Subcutaneous adipose tissue (tissue), 4 donors: ENCODE results near the gene SCAF8. TPM values are rescaled to one million over a fixed set of nuclear protein-coding genes. Genes with fewer than 3 reads are reported as not detected.

Experiments
- total RNA-seq, 4 donors: library from RNA; depleted of rRNA; stranded (reverse); fragments of >200 nt; gene quantifications; one replicate each; pipeline ENCODE4 v1.1.0, GENCODE V29; 2016
- TF ChIP-seq, protein P1 (sequence below): fragments of 450-650 bp; IDR thresholded peaks from one replicate; pipeline ENCODE4 v1.5.1; 2016; ENCODE audit warnings: low read depth, mild to moderate bottlenecking, control low read depth, antibody characterized with exemption, moderate library complexity

Gene SCAF8
- total RNA-seq, 4 donors from 2014 or later: 31.1 to 42.9 (median 38.2) TPM

DNA sequence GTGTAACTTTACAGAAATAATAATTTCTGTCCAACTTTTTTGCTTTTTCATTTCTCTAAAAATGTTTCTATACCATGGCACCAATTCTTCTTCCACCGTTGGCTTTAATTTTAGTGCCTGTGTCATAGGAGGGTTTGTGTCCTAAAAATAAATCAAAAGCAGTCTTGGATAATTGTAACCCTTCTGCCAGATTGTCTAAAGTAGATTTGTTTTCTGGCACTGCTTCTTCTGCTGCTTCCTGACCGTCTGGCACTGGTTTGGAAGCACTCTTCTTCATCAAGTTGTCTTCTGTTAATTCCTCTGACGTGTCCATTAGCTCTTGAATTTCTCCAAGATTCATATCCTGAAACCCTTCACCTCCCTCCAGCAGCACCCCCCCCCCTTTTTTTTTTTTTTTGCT lies 33.1 kb downstream of the SCAF8 start:
- TF ChIP-seq, protein P1, sequence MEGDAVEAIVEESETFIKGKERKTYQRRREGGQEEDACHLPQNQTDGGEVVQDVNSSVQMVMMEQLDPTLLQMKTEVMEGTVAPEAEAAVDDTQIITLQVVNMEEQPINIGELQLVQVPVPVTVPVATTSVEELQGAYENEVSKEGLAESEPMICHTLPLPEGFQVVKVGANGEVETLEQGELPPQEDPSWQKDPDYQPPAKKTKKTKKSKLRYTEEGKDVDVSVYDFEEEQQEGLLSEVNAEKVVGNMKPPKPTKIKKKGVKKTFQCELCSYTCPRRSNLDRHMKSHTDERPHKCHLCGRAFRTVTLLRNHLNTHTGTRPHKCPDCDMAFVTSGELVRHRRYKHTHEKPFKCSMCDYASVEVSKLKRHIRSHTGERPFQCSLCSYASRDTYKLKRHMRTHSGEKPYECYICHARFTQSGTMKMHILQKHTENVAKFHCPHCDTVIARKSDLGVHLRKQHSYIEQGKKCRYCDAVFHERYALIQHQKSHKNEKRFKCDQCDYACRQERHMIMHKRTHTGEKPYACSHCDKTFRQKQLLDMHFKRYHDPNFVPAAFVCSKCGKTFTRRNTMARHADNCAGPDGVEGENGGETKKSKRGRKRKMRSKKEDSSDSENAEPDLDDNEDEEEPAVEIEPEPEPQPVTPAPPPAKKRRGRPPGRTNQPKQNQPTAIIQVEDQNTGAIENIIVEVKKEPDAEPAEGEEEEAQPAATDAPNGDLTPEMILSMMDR: no peak

DNA sequence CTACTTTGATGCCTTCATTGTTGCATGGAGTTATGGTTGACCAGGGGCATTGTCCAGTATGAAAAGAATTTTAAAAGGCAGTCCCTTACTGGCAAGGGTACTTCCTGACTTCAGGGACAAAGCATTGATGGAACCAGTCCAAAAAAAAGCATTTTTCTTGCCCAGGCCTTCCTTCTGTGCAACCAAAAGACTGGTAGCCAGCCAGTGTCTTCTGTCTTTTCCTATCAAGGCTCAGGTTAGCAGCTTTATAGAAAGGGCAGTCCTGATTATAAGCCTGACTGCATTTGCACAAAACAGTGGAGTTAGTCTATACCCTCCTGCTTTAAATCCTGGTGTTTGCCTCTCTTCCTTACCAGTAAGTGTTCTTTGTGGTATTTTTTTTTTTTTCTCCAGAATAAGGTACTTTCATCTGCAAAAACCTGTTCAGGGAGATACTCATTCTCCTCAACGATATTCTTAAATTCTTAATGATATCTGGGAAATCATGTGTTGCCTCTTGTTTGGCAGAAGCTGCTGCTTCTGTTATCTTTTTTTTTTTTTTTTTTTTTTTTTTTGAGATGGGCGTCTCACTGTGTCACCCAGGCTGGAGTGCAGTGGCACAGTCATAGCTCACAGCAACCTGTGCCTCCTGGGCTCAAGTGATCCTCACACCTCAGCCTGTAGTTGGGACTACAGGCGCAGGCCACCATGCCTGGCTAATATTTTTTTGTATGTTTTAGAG lies 33.9 kb downstream of the SCAF8 start:
- TF ChIP-seq, protein P1: no peak

DNA sequence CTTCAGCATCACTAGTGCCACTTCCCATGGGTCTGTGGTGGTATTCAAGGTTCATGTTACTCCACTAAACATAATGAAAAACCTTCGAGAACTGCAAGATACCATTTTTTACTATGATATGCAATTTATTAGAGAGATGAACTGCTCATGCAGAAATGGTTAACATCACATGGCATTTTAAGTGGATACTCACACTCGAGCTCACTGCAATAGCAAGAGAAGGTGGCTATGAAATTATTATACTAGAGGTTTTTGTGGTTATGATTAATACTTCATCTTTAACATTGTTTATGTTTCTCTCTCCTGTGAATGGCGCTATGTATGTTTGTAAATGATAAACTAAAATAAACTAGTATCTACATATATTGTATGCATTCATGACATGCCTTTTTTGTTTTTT lies 35.1 kb downstream of the SCAF8 start:
- TF ChIP-seq, protein P1: no peak

DNA sequence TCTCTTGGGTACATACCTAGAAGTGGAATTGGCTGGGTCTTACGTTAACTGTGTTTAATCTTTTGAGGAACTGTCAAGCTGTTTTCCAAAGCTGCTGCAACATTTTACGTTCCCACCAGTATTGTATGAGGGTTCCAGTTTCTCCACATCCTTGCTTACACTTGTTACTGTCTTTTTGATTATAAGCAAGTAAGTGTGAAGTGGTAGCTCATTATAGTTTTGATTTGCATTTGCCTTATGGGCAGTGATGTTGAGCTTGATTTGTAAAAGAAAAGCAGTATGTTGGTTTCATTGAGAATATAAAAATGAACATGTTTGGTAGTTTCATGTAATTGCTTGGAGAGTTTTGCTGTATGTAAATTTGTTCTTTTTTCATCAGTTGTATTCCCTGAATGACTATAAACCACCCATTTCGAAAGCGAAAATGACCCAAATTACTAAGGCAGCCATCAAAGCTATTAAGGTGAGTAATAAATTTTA lies 40.4 kb downstream of the SCAF8 start:
- TF ChIP-seq, protein P1: no peak

DNA sequence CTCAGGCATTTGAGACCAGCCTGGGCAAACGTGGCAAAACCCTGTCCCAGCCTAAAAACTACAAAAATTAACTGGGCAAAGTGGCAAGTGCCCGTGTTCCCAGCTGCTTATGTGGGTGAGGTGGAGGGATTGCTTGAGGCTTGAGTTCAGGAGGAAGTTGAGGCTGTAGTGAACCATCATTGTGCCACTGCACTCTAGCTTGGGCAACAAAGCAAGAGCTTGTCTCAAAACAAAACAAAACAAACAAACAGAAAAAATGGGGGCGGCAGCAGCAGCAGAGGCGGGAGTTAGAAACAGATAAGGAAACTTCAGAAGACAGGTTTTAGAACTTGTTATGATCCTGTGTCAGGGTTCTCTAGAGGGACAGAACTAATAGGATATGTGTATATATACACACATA lies 49.0 kb downstream of the SCAF8 start:
- TF ChIP-seq, protein P1: no peak

DNA sequence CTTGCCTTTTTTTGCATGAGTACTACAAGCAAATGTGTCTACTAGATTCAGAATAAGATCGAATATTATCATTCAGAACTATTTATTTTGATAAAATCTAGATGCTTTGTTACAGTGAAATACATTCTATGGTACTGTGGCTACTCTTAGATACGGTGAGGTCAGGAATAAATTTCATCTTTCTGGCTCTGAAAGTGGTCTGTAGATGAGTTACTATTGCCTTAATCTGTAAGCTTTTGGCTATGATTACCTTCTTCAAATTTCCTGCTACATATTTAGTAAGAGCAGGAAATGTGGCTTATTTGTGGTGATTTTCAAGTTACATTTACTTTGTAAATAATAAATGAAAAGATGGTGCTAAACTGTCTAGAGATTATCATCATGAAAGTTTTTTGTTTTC lies 50.0 kb downstream of the SCAF8 start:
- TF ChIP-seq, protein P1: no peak

DNA sequence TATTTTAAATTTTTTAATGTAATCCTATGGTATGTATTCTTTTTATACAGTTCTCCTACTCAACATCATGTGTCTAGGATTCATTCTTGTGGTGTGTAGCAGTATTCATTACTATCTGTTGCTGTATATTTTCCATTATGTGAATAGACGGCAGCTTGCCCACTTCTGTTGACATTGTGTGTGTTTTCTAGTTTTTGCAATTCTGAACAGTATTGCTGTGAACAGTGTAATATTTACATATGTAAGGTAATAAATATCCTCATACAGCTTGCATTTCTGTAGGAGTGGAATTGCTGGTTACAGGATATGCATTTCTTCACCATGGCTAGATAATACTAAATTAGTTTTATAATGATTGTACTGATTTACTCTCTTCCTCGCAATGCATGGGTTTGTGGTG lies 51.9 kb downstream of the SCAF8 start:
- TF ChIP-seq, protein P1: no peak
